H1 (cell line): ENCODE measurements around the gene ASB7.

ENCODE experiments used
- EZH2 ChIP-seq: fragments of 200-600 bp; sonication (generic); IDR thresholded peaks from 2 replicates; pipeline ENCODE4 v1.7.1; 2012; ENCODE audit warnings: low read depth, mild to moderate bottlenecking, moderate library complexity, low read length, inconsistent platforms; ENCODE audit not compliant: severe bottlenecking
- RAD21 ChIP-seq, 2 experiments: IDR thresholded peaks in 1 of 2; conservative IDR thresholded peaks in 1 of 2; 2 replicates each; pipeline ENCODE4 v1.6.1; 2011; ENCODE audit warnings: low read depth in 2 of 2, low read length in 2 of 2, improper control_type of control experiment in 1 of 2, inconsistent platforms in 1 of 2, mild to moderate bottlenecking in 1 of 2, moderate library complexity in 1 of 2
- SP1 ChIP-seq: IDR thresholded peaks from 2 replicates; pipeline ENCODE4 v1.6.1; 2011; ENCODE audit warnings: low read depth, low read length
- YY1 ChIP-seq: IDR thresholded peaks from 2 replicates; pipeline ENCODE4 v1.6.1; 2011; ENCODE audit warnings: low read depth, mild to moderate bottlenecking, low read length
- TF ChIP-seq, protein P1 (sequence below), 3 experiments: IDR thresholded peaks; 1 replicate in 2 of 3; 2 replicates in 1 of 3; pipeline versions ENCODE4 v1.5.1 to v1.6.1; 2011; ENCODE audit warnings: low read length in 3 of 3, mild to moderate bottlenecking in 3 of 3, inconsistent platforms in 2 of 3, low read depth in 1 of 3, moderate library complexity in 1 of 3; ENCODE audit not compliant: insufficient read depth in 1 of 3; ENCODE audit errors: control extremely low read depth in 1 of 3

- TF ChIP-seq YY1 = no peak
- TF ChIP-seq, protein P1, sequence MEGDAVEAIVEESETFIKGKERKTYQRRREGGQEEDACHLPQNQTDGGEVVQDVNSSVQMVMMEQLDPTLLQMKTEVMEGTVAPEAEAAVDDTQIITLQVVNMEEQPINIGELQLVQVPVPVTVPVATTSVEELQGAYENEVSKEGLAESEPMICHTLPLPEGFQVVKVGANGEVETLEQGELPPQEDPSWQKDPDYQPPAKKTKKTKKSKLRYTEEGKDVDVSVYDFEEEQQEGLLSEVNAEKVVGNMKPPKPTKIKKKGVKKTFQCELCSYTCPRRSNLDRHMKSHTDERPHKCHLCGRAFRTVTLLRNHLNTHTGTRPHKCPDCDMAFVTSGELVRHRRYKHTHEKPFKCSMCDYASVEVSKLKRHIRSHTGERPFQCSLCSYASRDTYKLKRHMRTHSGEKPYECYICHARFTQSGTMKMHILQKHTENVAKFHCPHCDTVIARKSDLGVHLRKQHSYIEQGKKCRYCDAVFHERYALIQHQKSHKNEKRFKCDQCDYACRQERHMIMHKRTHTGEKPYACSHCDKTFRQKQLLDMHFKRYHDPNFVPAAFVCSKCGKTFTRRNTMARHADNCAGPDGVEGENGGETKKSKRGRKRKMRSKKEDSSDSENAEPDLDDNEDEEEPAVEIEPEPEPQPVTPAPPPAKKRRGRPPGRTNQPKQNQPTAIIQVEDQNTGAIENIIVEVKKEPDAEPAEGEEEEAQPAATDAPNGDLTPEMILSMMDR (IDR thresholded peaks at IDR 0.05; ENCODE audit: control extremely low read depth in 1 of 3, insufficient read depth in 1 of 3, low read depth in 1 of 3, low read length in 3 of 3) = no peak
- TF ChIP-seq SP1 = no peak
- TF ChIP-seq EZH2 = no peak
- TF ChIP-seq RAD21 (IDR thresholded peaks at IDR 0.05 in 1 of 2, conservative IDR thresholded peaks at IDR 0.05 in 1 of 2; ENCODE audit: low read depth in 2 of 2, low read length in 2 of 2) = no peak
These were observed 519 bp downstream of the ASB7 start for GRCh38 chr15:100602823-100603393.
